GM19455 (cell line): ENCODE data around the gene SYNRG.
"Not testable (repeated sequence)": the region's sequence is repeated elsewhere in the genome, so short reads cannot be mapped to it uniquely, and the experiment has no call there.

ENCODE experiments used
- ATAC-seq: cut with Tn5 transposase; IDR thresholded peaks from one replicate; pipeline ENCODE4 v1.9.1; 2021; ENCODE audit not compliant: unreplicated experiment

The SYNRG gene

DNA sequence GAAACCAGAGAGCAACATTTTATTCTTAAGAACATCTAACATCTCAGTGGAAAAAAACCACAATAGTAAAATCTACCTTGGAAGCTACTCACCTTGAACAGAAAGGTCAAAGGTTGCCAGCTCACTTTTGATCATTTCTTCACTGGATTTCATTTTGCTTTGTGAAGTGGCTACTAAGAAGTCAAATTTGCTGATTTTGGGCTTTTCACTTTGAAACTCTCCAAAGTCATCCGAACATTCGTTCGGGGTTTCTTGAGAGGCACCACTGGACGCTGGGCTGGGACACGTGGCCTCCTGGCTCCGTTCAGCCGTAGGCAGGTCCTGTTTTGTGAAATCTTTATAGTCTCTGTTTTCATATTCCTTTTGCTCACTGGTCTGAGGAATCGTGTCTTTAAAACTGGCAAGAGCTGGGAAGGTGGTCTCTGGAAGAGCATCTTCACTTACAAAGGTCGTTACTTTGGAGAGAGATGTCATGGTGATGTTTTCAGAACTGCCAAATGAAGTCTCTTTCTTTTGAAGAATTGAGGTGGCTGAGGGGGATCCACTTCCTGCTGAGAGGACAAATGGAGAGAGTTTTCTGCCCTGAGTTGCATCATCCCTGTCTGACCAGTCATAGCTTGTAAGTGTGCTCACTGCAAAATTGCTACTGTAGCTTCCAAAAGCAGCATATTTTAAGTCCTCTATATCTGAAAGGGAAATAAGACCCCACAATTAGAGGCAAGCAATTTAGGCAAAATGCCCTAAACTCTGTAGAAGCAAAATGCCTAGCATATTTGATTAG lies 67.1 kb downstream of the SYNRG start:
- ATAC-seq, result no peak

DNA sequence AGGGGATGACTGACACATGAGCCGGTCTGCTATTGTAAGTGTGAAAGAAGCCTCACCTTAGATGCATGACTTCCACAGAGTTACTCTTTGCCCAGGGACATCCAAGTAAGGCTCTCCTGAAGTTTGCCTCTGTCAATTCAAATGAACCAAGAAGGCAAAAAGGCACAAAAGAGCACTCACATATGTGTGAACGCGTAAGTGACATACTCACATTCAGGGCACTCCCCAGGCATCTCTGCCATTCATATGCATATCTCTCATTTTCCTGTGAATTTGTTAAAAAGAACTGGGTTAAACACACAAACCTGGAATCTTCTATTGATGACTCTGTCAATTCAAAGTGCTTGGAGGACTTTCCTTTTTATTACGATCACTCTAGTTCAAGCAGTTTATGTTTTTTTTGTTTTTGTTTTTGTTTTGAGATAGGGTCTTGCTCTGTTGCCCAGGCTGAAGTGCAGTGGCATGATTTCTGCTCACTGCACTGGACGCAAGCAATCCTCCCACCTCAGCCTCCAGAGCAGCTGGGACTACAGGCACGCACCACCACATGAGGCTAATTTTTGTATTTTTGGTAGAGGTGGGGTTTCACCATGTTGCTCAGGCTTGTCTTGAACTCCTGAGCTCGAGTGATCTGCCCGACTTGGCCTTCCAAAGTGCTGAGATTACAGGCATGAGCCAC lies 70.1 kb downstream of the SYNRG start:
- no peak for ATAC-seq

DNA sequence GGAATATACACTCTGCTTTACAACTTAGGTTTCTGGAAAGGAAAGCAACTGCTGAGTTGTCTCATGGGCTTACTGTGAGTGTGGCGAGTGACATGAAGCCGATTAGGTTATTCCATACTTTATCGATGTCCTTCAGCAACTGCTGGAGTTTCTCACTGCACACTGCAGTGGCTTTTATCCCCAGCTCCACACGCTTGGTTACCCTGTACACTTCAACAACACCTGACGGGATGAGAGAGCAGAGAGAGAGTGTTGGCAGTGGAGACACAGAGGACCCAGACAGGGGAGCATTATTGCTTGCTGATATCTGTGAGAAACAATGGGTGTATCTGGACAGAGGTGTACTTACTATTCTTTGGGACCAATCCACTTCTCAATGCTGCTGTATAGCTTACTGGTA lies 73.3 kb downstream of the SYNRG start:
- ATAC-seq, result no peak

DNA sequence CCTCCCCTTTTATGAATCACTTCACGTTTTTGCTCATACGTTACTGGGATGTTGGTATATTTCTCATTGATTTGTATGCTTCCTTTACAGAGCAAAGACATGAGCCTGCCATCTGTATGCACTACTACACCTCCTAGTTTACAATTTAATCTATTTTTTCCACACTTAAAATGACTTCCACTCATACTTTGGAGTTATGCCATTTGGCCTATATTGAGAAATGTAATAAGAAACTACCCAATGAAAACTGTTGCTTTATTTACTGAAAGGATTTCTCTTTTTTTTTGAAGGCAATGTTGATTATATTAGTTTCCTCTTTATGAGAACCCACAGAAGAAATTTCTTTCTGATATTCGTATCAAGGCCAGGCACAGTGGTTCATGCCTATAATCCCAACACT lies 76.5 kb downstream of the SYNRG start:
- ATAC-seq, result no peak

DNA sequence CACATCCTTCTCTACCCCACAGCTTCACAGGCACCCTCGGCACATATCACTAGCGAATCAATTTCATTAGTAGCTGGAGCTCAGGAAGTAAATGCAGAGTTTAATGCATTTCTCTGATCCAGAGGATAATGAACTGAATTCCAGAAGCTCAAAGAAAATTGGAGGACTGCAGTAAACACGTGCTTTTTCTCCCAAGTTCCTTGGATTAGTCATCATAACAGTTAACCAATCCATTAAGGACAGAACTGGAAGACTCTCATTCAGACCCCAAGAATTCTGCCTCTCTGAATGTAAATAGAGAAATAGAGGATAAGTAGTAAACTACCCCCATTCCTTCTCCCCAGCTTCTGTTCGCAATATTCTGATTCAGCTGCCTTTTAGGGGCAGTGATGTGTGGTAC lies 78.8 kb downstream of the SYNRG start:
- no peak for ATAC-seq

DNA sequence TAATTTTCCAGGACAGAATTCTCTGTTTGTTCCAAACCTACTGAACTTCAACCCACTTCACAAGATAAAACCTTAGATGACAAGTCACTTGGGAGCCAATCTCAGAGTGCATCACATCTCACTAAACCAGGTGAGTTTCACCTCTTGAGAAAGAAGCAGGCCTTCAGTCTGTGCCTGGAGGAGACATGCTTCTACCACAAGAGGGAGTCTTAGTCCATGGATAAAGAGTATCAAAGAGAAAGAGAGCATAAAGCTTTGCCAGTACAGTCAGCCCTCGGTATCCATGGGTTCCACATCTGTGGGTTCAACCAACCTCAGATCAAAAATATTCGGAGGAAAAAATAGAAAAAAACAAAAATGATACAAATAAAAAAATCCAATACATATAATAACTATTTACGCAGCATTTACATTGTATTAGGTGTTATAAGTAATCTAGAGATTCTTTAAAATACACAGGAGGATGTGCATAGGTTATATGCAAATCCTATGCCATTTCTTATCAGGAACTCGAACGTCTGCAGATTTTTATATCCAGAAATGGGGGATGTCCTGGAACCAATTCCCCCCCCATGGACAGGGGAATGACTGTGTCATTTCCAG lies 81.9 kb downstream of the SYNRG start:
- ATAC-seq, result no peak

DNA sequence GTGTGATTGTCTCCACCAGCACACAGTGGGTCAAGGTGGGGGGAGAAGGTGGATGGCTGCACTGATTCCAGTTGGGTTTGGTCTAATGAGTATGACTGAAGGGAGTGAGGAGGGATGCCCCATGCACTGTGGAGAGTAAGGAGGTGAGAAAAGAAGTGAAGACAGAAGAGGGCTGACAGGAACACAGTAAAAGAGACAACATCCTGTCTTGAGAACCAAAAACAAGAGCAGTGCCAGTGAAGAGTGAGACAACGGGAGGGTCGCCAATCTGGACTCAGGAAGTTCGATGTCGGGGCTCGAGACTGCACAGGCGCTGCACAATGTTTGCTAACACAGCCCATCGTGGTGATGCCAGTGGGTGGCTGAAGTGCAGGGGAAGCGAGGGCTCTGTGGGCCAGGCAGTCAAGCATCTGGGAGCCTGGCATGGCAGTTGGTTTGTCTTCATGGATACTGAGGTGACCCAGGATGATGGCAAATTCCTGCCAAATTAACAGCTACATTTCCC lies 85.5 kb downstream of the SYNRG start:
- no peak for ATAC-seq

DNA sequence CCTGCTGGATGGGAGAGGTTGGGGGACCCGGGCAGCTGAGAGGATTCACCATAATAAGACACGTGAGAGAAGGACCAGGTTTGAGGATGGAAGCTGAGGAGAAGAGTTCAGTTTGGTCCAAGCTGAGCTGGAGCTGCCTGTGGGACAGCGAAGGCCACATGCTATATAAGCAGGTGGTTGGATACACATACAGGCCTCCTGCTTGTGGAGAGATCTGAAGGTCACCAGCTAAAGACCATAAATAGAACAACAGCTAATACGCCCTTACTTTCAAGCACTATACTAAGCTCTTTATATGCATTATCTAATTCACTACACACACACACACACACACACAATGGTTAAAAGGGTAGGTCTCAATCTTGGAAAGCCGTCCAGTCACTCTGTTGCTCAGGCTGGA lies 87.4 kb downstream of the SYNRG start:
- no peak for ATAC-seq

DNA sequence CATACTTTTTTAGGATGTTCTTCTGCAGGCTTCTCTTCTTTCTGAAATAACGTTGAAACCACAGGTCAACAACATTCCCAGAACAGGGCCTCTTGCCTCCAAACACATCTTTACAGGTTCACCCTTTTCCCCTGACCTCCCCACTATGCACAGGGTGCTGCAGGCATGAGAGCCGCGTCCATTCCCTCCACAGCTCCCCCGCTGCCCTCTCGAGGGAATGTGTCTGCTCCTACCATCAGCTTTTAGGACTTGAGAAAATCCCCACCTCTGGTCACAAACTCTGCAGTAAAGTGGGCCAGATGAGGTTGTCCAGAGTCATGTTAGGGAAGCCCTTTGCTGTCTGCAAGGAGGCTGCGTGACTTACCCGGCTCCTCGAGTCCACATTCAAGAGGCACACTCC lies 89.0 kb downstream of the SYNRG start:
- no peak for ATAC-seq

DNA sequence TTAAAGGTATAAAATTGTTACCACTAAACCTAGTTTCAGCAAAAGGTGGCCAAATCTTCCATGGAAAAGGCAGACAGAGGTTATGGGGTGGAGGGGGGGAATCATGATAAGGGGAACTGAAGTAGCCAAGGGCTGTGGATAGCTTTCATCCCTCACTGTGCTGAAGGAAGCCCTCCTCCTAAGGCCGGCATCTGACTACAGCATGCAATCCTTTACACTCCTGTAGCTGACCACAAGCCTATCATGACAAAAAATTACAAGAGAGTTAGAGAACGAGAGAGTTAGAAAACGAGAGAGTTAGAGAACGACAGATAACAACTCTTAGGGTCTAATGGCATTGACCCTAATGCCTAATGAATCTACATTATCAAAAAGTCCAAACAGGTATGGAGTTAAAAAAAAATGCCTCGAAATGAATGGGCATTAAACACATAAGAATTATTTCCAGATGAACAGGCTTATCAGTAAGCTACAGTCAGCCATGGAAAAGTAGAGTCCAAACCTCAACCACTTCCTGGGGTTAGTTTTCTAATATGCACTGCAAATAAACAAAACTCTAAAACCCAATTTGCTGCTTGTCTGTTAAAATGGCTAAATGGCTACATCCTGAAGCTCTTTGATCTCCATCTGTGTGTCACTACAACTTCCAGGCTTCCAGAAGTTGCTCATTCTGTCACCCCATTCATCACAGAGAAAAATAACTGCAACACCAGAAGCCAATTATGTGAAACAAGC lies 89.8 kb downstream of the SYNRG start:
- no peak for ATAC-seq

DNA sequence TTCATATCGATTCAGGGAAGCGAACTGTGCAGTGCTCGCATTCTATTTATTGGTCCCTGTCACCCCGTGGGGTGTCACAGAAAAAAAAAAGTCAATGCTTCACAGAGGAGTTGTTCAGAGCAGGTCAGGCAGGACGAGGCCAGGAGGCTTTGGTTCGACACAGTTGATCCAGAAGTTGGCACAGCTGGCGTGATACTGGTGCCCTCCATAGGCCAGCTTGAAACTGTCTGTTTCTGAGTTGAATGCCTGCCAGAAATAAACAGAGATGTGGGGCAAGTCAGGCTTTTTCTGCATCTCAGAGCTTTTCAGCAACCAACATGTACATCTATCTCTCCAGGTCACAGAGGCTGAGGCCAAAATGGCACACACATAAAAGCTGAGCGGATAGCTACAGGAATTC lies 90.4 kb downstream of the SYNRG start:
- ATAC-seq, result no peak

DNA sequence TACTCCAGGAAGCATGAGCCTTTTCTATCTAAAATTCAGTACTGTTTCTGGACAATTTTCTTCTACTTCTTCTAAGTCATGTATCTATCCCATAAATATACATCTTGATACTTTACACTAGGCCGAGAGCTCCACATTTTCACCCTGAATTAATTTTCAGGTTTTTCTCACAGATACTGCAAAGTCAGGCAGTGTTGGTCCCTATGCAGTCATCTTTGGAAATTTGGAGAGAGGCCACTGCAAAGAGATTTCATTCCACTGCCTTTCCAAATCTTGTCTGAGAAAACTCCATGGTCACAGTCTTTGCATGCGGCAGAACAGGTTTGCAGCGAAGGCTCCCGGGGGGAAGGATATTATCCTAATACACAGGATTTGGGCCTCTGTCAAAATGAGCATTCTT lies 91.3 kb downstream of the SYNRG start:
- no peak for ATAC-seq

DNA sequence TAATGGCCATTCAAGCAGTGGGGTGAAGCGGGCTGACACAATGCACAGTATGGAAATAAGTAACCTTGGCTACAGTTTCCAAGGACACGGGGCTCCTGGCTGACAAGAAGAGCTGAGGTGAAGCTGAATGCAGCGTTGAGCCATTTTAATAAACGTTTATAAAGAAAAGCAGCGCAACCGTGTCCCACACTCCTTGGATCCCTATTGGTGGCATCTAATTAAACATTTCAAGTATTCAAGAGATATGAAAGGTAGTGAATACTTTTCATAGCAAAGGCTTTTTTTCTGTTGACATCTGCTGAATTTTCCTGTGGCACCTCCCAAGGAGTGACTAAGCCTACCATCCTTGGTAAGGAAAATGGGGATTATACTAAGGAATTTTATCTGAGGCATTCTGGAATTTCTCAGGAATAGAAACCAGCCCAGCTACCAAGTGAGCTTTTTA lies 93.1 kb downstream of the SYNRG start:
- ATAC-seq, result no peak

DNA sequence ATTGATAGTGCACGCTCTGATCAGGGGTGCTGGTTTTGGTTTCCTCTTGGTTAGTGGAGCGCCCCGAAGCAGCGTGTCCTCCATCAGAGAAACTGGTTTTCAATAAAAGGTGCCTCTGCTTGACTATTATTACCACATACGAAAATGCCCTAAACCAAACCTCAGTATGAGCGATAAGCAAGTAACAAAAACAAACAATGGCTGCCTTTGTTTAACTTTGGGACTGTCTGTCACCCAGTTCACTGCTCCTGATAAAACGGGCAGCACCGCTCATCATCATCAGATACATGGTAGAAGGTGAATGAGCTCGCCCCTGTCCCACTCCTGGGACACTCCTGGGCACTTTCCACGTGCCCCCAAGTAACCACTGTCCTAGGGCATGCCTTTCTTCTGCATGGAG lies 95.5 kb downstream of the SYNRG start:
- ATAC-seq, result no peak

DNA sequence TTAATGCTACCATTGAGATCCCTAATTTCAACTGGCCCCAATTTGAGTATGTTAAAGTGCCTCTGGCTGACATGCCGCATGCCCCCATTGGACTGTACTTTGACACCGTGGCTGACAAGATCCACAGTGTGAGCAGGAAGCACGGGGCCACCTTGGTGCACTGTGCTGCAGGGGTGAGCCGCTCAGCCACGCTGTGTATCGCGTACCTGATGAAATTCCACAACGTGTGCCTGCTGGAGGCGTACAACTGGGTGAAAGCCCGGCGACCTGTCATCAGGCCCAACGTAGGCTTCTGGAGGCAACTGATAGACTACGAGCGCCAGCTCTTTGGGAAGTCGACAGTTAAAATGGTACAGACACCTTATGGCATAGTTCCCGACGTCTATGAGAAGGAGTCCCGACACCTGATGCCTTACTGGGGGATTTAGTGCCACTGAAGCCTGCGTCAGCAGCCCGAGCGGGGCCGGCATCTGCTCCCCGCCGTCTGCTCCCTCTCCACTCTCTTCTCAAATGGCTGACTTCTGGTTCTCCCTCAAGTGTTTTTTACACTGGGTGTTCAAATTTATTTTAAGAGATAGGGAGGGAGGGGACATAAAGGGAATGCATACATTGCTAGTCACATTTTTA lies 96.7 kb downstream of the SYNRG start:
- no peak for ATAC-seq

DNA sequence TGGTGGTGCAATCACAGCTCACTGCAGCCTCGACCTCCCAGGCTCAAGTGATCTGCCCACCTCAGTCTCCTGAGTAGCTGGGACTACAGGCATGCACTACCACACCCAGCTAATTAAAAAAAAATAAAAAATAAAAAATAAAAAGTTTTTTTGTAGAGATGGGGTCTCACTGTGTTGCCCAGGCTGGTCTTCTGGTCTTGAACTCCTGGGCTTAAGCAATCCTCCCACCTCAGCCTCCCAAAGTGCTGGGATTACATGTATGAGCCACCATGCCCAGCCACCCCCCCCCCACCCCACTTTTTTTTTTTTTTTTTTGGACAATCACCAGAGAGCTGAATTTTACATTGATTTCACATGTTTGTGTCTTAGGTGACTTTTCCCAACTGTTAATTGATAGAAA lies 97.6 kb downstream of the SYNRG start:
- ATAC-seq, result not testable (repeated sequence)

DNA sequence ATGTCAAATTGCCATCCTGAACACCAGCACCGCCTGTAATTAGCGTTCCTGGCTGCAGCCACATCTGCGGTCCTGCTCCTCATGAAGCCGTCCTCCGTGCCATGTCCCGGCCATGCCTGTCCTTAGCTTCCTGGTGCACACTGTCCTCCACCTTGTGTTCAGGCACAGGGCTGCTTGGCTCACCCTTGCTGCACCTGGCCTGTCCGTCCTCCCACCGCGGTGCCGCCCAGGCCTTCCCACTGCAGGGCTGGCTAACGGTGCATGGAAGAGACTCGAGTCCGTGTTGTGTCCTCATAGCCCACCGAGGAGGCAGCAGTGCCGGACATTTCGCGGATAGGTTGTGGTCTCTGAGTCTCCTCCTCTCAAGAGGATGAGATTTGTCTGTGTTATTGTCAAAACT lies 99.2 kb downstream of the SYNRG start:
- ATAC-seq, result no peak

DNA sequence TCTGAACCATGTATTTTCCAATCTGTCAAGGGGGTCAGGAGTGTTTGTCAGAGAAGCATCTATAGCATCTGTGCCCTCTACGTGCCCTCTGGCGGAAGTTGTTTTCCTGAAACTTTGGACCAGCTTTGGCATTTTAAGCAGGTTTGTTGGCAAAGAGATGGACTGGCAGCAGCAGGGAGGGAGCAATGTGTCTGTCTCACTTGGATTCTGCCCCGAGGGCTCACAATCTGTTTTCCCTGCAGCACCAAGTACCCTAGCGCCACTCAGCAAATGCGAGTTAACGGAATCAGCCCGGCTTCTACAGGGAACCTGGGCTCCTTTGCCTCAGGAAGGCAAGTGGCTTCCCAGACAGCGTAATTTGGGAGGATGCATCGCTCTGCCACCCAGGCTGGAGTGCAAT lies 102.1 kb downstream of the SYNRG start:
- no peak for ATAC-seq

DNA sequence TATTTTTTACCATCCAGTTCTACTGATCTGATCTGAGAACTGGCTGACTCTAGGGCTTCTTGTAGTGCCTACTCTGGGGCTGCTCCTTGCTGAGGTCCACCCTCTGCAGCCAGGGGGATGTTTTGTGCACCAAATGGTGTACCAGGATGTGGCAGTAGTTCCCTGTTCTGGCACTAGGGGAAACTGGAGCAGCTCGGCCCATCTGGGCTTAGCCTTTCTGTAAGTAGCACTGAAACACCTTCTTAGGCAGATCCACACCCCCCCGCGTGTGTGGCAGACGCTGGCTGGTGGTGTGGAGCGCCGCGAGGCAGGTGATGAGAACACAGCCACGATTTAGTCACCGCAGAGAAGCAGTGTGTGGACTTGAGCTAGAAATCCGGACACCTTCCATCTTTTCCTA lies 102.5 kb downstream of the SYNRG start:
- no peak for ATAC-seq

DNA sequence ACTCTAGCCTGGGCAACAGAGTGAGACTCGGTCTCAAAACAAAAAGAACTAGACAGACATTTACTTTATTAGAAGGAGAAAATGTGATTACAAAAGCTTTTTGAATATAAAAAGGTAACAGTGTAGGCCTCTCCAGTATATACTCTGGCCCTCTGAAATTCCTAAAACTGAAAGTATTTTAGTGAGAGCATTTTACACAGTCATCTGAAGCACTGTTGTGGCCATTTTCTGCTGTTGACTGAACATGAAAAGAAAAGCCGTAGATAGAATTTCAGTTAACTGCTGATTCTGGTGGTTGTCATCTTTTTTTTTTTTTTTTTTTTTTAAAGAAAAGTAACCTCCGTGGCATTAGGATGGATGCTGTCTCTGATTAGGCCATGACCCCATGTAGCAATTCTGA lies 103.9 kb downstream of the SYNRG start:
- ATAC-seq, result no peak

DNA sequence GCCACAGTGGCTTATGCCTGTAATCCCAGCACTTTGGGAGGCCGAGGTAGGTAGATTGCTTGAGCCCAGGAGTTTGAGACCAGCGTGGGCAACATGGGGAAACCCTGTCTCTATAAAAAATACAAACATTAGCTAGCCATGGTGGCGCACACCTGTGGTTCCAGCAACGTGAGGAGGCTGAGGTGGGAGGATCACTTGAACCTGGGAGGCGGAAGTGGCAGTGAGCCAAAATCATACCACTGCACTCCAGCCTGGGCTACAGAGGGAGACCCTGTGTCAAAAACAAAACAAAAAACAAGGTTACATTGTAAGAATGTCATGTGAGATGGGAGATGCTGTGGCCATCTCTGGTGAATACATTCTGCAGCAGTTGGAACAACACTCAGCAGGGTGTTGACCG lies 106.1 kb downstream of the SYNRG start:
- no peak for ATAC-seq
